ENCODE measurements around the gene KRTAP4-7.
"Not testable (repeated sequence)": the region's sequence is repeated elsewhere in the genome, so short reads cannot be mapped to it uniquely, and the experiment has no call there.

Gene KRTAP4-7

DNA sequence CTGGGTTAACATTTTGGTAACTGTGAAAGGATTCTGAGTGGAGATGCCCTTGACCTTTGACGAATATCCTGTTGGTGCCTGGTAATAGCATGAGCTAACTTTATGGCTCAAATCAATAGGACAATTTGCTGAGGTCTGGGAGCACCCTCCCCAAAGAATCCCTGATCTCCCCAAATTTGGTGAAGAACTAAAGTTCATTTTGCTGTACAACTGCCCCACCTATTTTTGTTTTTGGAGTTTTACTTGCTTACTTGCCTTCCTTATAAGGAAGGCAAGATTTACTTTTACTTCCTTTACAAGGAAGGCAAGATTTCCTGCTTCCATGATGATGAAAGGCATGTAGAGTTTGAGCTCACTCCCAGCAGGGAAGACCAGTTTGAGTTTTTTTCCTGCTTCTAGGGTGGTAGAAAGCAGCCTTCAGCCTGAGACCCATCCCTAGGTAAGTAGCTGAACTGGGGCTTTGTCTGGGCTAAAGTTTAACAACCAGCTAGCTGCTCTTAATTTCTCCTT lies 24.0 kb downstream of the KRTAP4-7 start:
- DNase-seq: no peak
- H3K9me3 ChIP-seq (ENCODE audit: control insufficient read depth, low read length): no peaks in the 10 kb centered on the region
- no peaks in the 10 kb centered on the region for H3K4me1 ChIP-seq (ENCODE audit: control insufficient read depth, insufficient read depth, low read length, poor library complexity, severe bottlenecking)
- H3K4me3 ChIP-seq (ENCODE audit: insufficient read depth, low read depth, low read length, poor library complexity, severe bottlenecking): no peak overlapping the region
- no peaks in the 10 kb centered on the region for H3K27me3 ChIP-seq (replicated peaks; ENCODE audit: control insufficient read depth, insufficient read depth, low read length, poor library complexity, severe bottlenecking)
- no peak overlapping the region for H3K27ac ChIP-seq (ENCODE audit: insufficient read depth, low read length, poor library complexity, severe bottlenecking)
- H3K36me3 ChIP-seq (ENCODE audit: control insufficient read depth, insufficient read depth, low read length): no peaks in the 10 kb centered on the region

- DNase-seq; H3K27me3 ChIP-seq (replicated peaks; ENCODE audit: control insufficient read depth, insufficient read depth, low read length, poor library complexity, severe bottlenecking); H3K36me3 ChIP-seq (ENCODE audit: control insufficient read depth, insufficient read depth, low read length); H3K27ac ChIP-seq (ENCODE audit: insufficient read depth, low read length, poor library complexity, severe bottlenecking); H3K4me3 ChIP-seq (ENCODE audit: insufficient read depth, low read depth, low read length, poor library complexity, severe bottlenecking); H3K4me1 ChIP-seq (ENCODE audit: control insufficient read depth, insufficient read depth, low read length, poor library complexity, severe bottlenecking); H3K9me3 ChIP-seq (ENCODE audit: control insufficient read depth, low read length): not testable (repeated sequence)
Measured at GRCh38 chr17:41108728-41109386, 24.9 kb downstream of the KRTAP4-7 start.

DNA sequence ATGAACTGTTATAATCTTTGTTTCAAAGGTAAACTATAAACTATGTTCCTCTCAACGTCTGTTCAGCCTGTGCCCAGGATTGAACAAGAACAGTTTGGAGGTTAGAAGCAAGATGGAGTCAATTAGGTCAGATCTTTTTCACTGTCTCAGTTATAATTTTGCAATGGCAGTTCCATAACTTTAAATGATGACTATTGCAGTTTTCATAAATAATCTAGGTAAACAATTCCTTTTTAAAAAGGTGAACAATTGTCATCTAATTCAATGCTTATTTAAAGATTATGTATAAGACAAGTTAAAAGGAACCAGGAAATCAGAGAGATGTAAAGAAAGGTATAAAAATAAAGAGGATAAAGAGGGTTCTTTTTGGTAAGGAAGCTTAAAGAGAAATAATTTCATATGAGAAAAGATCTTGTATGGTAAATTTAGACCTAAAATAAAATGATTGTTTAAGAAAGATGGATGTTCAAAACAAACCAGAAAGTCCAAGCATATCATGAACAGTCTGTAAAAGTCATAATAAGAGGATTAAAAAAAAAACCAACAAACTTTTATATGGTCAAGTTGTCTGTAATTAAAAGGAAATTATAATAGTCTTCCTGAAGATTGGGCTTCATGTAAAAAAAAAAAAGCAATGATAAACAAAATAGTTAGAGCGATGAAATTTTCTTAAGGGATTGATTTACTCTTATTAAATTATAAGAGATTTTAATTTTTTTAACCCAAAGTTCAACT lies 27.4 kb downstream of the KRTAP4-7 start:
- no peak for DNase-seq
- Histone ChIP-seq H3K27me3 (replicated peaks; ENCODE audit: control insufficient read depth, insufficient read depth, low read length, poor library complexity, severe bottlenecking) (no peaks in the 10 kb centered on the region), H3K4me3 (ENCODE audit: insufficient read depth, low read depth, low read length, poor library complexity, severe bottlenecking) (no peak overlapping the region), H3K4me1 (ENCODE audit: control insufficient read depth, insufficient read depth, low read length, poor library complexity, severe bottlenecking) (no peaks in the 10 kb centered on the region), H3K9me3 (ENCODE audit: control insufficient read depth, low read length) (no peaks in the 10 kb centered on the region), H3K36me3 (ENCODE audit: control insufficient read depth, insufficient read depth, low read length) (no peaks in the 10 kb centered on the region), H3K27ac (ENCODE audit: insufficient read depth, low read length, poor library complexity, severe bottlenecking) (no peak overlapping the region)

GRCh38 chr17:41116297-41116696 lies 32.3 kb downstream of the KRTAP4-7 start:
- H3K27ac ChIP-seq (ENCODE audit: insufficient read depth, low read length, poor library complexity, severe bottlenecking): no peak overlapping the region
- H3K4me3 ChIP-seq (ENCODE audit: insufficient read depth, low read depth, low read length, poor library complexity, severe bottlenecking): no peak overlapping the region
- H3K9me3 ChIP-seq (ENCODE audit: control insufficient read depth, low read length): no peaks in the 10 kb centered on the region
- H3K27me3 ChIP-seq (replicated peaks; ENCODE audit: control insufficient read depth, insufficient read depth, low read length, poor library complexity, severe bottlenecking): no peaks in the 10 kb centered on the region
- H3K36me3 ChIP-seq (ENCODE audit: control insufficient read depth, insufficient read depth, low read length): no peaks in the 10 kb centered on the region
- H3K4me1 ChIP-seq (ENCODE audit: control insufficient read depth, insufficient read depth, low read length, poor library complexity, severe bottlenecking): peaks cover 5% of the 10 kb centered on the region
- DNase-seq: no peak

DNA sequence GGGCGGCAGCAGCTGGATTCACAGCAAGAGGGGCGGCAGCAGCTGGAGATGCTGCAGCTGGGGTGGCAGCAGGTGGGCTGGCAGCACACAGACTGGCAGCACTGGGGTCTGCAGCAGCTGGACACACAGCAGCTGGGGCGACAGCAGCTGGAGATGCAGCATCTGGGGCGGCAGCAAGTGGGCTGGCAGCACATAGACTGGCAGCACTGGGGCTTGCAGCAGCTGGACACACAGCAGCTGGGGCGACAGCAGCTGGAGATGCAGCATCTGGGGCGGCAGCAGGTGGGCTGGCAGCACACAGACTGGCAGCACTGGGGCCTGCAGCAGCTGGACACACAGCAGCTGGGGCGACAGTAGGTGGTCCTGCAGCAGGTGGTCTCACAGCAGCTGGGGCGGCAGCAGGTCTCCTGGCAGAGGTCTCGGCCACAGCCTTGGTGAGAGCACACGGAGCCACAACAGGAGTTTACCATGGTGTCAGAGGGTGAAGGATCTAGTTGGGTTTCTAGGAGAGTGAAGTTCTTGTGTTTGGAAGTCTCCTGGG lies 34.0 kb downstream of the KRTAP4-7 start, which contains the start of gene KRTAP4-11:
Gene KRTAP4-11, minus strand, starts transcription at position 528 of the 541 bp plus-strand sequence. Its CDS starts 58 bp downstream, at position 470.
- not testable (repeated sequence) for H3K9me3 ChIP-seq (ENCODE audit: control insufficient read depth, low read length); H3K27me3 ChIP-seq (replicated peaks; ENCODE audit: control insufficient read depth, insufficient read depth, low read length, poor library complexity, severe bottlenecking); H3K4me1 ChIP-seq (ENCODE audit: control insufficient read depth, insufficient read depth, low read length, poor library complexity, severe bottlenecking); H3K36me3 ChIP-seq (ENCODE audit: control insufficient read depth, insufficient read depth, low read length); DNase-seq; H3K27ac ChIP-seq (ENCODE audit: insufficient read depth, low read length, poor library complexity, severe bottlenecking); H3K4me3 ChIP-seq (ENCODE audit: insufficient read depth, low read depth, low read length, poor library complexity, severe bottlenecking)

- Histone ChIP-seq H3K9me3 (ENCODE audit: control insufficient read depth, low read length) (no peaks in the 10 kb centered on the region), H3K36me3 (ENCODE audit: control insufficient read depth, insufficient read depth, low read length) (no peaks in the 10 kb centered on the region), H3K27ac (ENCODE audit: insufficient read depth, low read length, poor library complexity, severe bottlenecking) (no peak overlapping the region), H3K4me1 (ENCODE audit: control insufficient read depth, insufficient read depth, low read length, poor library complexity, severe bottlenecking) (peaks cover 10% of the 10 kb centered on the region), H3K4me3 (ENCODE audit: insufficient read depth, low read depth, low read length, poor library complexity, severe bottlenecking) (no peak overlapping the region), H3K27me3 (replicated peaks; ENCODE audit: control insufficient read depth, insufficient read depth, low read length, poor library complexity, severe bottlenecking) (no peaks in the 10 kb centered on the region)
- DNase-seq: no peak
Measured at GRCh38 chr17:41118721-41119120, 34.8 kb downstream of the KRTAP4-7 start.

- H3K9me3 ChIP-seq (ENCODE audit: control insufficient read depth, low read length); H3K4me3 ChIP-seq (ENCODE audit: insufficient read depth, low read depth, low read length, poor library complexity, severe bottlenecking); H3K27me3 ChIP-seq (replicated peaks; ENCODE audit: control insufficient read depth, insufficient read depth, low read length, poor library complexity, severe bottlenecking); DNase-seq; H3K27ac ChIP-seq (ENCODE audit: insufficient read depth, low read length, poor library complexity, severe bottlenecking); H3K36me3 ChIP-seq (ENCODE audit: control insufficient read depth, insufficient read depth, low read length): not testable (repeated sequence)
- H3K4me1 ChIP-seq (ENCODE audit: control insufficient read depth, insufficient read depth, low read length, poor library complexity, severe bottlenecking): peaks cover 23% of the 10 kb centered on the region
Measured at GRCh38 chr17:41119696-41120690, 36.0 kb downstream of the KRTAP4-7 start.

DNA sequence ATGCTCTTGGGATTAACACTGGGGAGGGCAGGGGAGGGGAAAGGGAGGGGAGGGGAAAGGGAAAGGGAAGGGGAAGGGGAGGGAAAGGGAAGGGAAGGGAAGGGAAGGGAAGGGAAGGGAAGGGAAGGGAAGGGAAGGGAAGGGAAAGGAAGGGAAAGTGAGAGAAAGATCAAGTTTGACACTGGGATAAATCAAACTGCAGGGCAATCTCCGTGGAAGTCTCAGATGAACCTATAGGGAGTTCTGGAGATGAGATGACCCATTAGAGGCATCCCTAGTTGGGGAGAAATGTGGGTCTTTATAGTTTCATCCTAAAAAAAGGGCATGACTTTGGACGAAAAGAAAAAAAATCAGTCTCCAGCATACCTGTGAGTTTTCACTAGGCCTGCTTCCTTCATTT lies 37.8 kb downstream of the KRTAP4-7 start:
- Histone ChIP-seq H3K36me3 (ENCODE audit: control insufficient read depth, insufficient read depth, low read length) (no peaks in the 10 kb centered on the region), H3K9me3 (ENCODE audit: control insufficient read depth, low read length) (no peaks in the 10 kb centered on the region), H3K4me1 (ENCODE audit: control insufficient read depth, insufficient read depth, low read length, poor library complexity, severe bottlenecking) (peaks cover 33% of the 10 kb centered on the region), H3K4me3 (ENCODE audit: insufficient read depth, low read depth, low read length, poor library complexity, severe bottlenecking) (no peak overlapping the region), H3K27ac (ENCODE audit: insufficient read depth, low read length, poor library complexity, severe bottlenecking) (no peak overlapping the region), H3K27me3 (replicated peaks; ENCODE audit: control insufficient read depth, insufficient read depth, low read length, poor library complexity, severe bottlenecking) (no peaks in the 10 kb centered on the region)
- DNase-seq: no peak

DNA sequence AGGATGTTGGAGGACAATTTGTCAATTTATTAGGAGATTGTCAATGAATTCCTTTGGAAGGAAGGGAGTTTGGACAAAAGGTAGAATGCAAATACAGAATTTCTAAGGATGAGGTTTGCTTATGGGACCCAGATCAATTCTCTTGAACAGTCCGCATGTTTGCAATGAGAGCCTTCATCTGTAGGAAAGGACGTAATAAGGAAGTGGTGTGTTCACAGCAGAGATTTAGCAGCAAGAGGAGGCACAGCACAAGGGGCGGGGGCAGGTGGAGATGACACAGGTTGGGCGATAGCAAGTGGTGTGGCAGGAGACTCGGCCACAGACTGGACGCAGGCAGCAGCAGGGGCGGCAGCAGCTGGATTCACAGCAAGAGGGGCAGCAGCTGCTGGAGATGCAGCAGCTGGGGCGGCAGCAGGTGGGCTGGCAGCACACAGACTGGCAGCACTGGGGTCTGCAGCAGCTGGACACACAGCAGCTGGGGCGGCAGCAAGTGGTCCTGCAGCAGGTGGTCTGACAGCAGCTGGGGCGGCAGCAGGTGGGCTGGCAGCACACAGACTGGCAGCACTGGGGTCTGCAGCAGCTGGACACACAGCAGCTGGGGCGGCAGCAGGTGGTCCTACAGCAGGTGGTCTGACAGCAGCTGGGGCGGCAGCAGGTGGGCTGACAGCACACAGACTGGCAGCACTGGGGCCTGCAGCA lies 39.5 kb downstream of the KRTAP4-7 start:
- not testable (repeated sequence) for H3K36me3 ChIP-seq (ENCODE audit: control insufficient read depth, insufficient read depth, low read length); DNase-seq
- H3K4me1 ChIP-seq (ENCODE audit: control insufficient read depth, insufficient read depth, low read length, poor library complexity, severe bottlenecking): peaks cover 33% of the 10 kb centered on the region

More for the DNA sequence above, 39.5 kb downstream of the KRTAP4-7 start:
- not testable (repeated sequence) for H3K27me3 ChIP-seq (replicated peaks; ENCODE audit: control insufficient read depth, insufficient read depth, low read length, poor library complexity, severe bottlenecking); H3K27ac ChIP-seq (ENCODE audit: insufficient read depth, low read length, poor library complexity, severe bottlenecking); H3K4me3 ChIP-seq (ENCODE audit: insufficient read depth, low read depth, low read length, poor library complexity, severe bottlenecking); H3K9me3 ChIP-seq (ENCODE audit: control insufficient read depth, low read length)
